Natural killer cell treated with Interleukin-12 subunit alpha and Interleukin-12 subunit beta and Interleukin-15 and Interleukin-18, amount 100 ng/mL, for 72 hours (primary cell): ENCODE measurements around the gene SFSWAP. TPM values are rescaled to one million over a fixed set of nuclear protein-coding genes. Genes with fewer than 3 reads are reported as not detected.
A peak's percentile ranks its signal among the peaks of the same experiment; 100 is the strongest.

Experiments used
- ATAC-seq, 2 donors: fragments of 150-1000 bp; cut with Tn5 transposase in 1 of 2; sonication (Bioruptor Pico), chemical (Tn5 transposase) in 1 of 2; 2 replicates each; pipeline ENCODE4 v1.10.0; 2021
- DNase-seq: peaks from one replicate; pipeline ENCODE4 v3.0.0; 2022; ENCODE audit warnings: low spot score
- H3K27ac Mint-ChIP-seq, 2 donors: 1 replicate in 1 of 2; 2 replicates in 1 of 2; pipeline ENCODE4 v1.8.0; 2022; ENCODE audit warnings: mixed read lengths in 2 of 2, mild to moderate bottlenecking in 1 of 2, moderate library complexity in 1 of 2
- H3K27me3 Mint-ChIP-seq, 2 donors: 1 replicate in 1 of 2; 2 replicates in 1 of 2; pipeline ENCODE4 v1.8.0; 2022; ENCODE audit warnings: mixed read lengths in 2 of 2
- H3K36me3 Mint-ChIP-seq: one replicate; pipeline ENCODE4 v1.8.0; 2022; ENCODE audit warnings: mixed read lengths
- H3K4me1 Mint-ChIP-seq, 2 donors: 1 replicate in 1 of 2; 2 replicates in 1 of 2; pipeline ENCODE4 v1.8.0; 2022; ENCODE audit warnings: low read depth in 2 of 2, mixed read lengths in 2 of 2, mild to moderate bottlenecking in 1 of 2
- H3K4me3 Mint-ChIP-seq: one replicate; pipeline ENCODE4 v1.8.0; 2022; ENCODE audit warnings: mixed read lengths
- H3K9me3 Mint-ChIP-seq: 2 replicates; pipeline ENCODE4 v1.8.0; 2022; ENCODE audit warnings: mixed read lengths
- total RNA-seq, 2 donors: library from RNA; stranded (reverse); gene quantifications; one replicate each; pipeline ENCODE4 v1.2.3, GENCODE V29; 2022

Gene SFSWAP
- total RNA-seq, 2 donors from 2014 or later: 64.9 to 91.6 TPM

DNA sequence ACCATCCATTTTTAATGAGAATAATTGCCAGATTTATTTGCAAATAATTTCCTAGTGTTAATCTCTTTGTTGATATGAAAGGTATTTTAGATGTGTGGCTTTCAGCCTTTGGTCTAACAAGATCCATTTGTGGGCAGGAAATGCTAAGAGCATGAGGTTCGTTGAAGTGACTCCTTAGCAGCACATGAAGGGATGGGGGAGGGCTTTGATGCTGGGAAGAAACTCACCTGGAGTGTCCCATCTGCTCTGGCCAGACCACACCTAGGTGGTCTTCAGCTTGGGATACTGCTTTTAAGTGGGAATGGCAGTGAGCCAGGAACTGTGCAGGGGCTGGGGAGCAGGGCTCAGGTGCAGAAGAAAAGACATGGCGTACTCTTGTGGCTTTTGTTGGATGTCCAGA, 13.6 kb downstream of the SFSWAP start:
- Mint-ChIP-seq H3K27me3 (no peaks in the 10 kb centered on the region), H3K27ac (no peak overlapping the region), H3K4me1 (peaks cover 11 to 15% of the 10 kb centered on the region in 2 donors), H3K36me3 (peaks cover 15% of the 10 kb centered on the region), H3K4me3 (no peak overlapping the region), H3K9me3 (no peaks in the 10 kb centered on the region)
- ATAC-seq (no peak), DNase-seq (no peak)

DNA sequence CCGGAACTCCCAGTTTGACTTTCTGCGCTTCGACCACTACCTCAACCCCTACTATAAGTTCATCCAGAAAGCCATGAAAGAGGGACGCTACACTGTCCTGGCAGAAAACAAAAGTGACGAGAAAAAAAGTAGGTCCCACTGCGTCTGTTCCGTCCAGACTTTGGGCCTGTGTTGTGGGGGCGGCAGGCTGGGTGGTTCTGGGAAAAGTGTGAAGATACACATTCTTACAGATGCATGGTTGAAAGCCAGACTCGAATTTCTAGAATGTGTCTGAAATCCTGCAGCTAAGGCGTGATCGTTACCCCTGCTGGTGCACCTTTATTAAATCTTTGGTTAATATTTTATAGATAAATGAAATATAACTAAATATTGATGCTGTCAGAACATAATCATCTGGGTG, 14.6 kb downstream of the SFSWAP start:
- ATAC-seq: no peak
- Mint-ChIP-seq H3K4me1 (peaks cover 11 to 15% of the 10 kb centered on the region in 2 donors), H3K4me3 (no peak overlapping the region), H3K27ac (no peak overlapping the region), H3K27me3 (no peaks in the 10 kb centered on the region), H3K36me3 (peaks cover 12% of the 10 kb centered on the region), H3K9me3 (no peaks in the 10 kb centered on the region)
- DNase-seq: no peak

DNA sequence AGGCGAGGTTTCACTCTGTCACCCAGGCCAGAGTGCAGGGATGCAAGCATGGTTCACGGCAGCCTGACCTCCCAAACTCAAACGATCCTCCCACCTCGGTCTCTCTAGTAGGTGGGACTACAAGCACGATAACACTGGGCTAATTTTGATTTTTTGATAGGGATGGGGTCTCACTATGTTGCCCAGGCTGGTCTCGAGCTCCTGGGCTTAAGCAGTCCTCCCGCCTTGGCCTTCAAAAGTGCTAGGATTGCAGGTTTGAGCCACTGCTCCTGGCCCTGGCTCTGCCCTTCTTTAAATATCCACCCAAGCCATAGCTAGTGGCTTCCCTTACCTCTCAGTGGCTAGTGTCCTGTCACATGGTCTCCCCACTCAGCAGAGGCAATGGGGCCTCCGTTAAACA, 17.8 kb downstream of the SFSWAP start:
- Mint-ChIP-seq H3K27me3 (no peaks in the 10 kb centered on the region), H3K9me3 (no peaks in the 10 kb centered on the region), H3K4me1 (peaks cover under 1 to 15% of the 10 kb centered on the region in 2 donors), H3K27ac (no peak overlapping the region), H3K36me3 (peaks cover 5% of the 10 kb centered on the region), H3K4me3 (no peak overlapping the region)
- ATAC-seq (no peak), DNase-seq (no peak)

DNA sequence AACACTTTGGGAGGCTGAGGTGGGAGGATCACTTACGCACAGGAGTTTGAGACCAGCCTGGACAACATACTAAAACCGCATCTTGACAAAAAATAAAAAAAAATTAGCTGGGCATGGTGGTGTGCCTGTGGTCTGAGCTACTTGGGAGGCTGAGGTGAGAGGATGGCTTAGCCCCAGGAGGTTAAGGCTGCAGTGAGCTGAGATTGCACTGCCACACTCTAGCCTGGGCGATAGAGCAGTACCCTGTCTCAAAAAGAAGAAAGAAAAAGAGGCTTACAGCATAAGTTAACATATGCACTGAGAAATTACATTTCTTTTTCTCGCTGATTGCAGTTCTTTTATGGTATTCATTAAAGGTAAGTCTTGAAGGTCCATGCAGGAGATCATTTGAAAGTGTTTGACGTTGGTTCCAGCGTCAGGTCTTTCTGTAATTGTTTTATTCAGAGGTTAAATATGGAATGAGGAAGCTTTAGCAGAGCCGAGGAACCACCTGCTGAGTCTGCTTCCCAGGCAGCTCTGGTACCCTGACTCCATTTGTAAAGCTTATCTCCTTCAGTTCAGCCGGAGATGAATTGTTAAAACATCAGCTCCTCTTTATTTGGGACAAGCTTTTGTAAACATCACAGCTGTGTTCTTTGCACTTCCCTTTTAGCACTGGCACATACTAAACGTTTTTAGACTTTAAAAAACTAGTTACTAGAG, 18.5 kb downstream of the SFSWAP start:
- no peak for ATAC-seq
- no peak for DNase-seq
- Mint-ChIP-seq H3K4me1 (peaks cover 0 to 14% of the 10 kb centered on the region in 2 donors), H3K9me3 (no peaks in the 10 kb centered on the region), H3K4me3 (no peak overlapping the region), H3K27me3 (no peaks in the 10 kb centered on the region), H3K27ac (no peak overlapping the region), H3K36me3 (peaks cover 5% of the 10 kb centered on the region)

GRCh38 chr12:131732996-131733615, 22.2 kb downstream of the SFSWAP start:
- Mint-ChIP-seq H3K4me1 (peaks cover 0 to 13% of the 10 kb centered on the region in 2 donors), H3K27me3 (no peaks in the 10 kb centered on the region), H3K36me3 (peaks cover 5% of the 10 kb centered on the region), H3K9me3 (no peaks in the 10 kb centered on the region), H3K27ac (no peak overlapping the region), H3K4me3 (no peak overlapping the region)
- ATAC-seq (no peak), DNase-seq (no peak)

DNA sequence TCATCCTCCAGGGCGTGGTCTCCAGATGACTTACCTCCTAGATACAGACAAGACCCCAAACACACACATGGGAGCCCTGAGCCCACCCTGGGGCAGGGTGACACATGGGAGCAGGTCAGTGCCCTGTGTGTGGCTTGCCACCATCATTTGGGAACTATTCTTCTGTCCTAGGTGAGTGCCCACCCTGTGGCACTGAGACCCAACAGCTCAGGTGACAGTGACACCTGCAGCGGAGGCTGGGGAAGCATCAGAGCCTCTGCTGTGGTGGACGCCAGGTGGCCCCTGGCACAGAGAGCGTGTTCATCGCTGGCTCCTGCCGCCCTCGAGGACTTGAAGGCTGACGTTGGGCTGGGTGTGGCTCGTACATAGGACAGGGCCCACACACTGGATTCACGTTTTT, 23.0 kb downstream of the SFSWAP start:
- DNase-seq (no peak), ATAC-seq (no peak)
- peaks cover 5% of the 10 kb centered on the region for H3K36me3 Mint-ChIP-seq
- peaks cover 0 to 13% of the 10 kb centered on the region in 2 donors for H3K4me1 Mint-ChIP-seq
- peak overlapping the region in 1 of 2 donors; percentile 10 for H3K27ac Mint-ChIP-seq
- H3K9me3 Mint-ChIP-seq: no peaks in the 10 kb centered on the region
- H3K4me3 Mint-ChIP-seq: no peak overlapping the region
- no peaks in the 10 kb centered on the region for H3K27me3 Mint-ChIP-seq

DNA sequence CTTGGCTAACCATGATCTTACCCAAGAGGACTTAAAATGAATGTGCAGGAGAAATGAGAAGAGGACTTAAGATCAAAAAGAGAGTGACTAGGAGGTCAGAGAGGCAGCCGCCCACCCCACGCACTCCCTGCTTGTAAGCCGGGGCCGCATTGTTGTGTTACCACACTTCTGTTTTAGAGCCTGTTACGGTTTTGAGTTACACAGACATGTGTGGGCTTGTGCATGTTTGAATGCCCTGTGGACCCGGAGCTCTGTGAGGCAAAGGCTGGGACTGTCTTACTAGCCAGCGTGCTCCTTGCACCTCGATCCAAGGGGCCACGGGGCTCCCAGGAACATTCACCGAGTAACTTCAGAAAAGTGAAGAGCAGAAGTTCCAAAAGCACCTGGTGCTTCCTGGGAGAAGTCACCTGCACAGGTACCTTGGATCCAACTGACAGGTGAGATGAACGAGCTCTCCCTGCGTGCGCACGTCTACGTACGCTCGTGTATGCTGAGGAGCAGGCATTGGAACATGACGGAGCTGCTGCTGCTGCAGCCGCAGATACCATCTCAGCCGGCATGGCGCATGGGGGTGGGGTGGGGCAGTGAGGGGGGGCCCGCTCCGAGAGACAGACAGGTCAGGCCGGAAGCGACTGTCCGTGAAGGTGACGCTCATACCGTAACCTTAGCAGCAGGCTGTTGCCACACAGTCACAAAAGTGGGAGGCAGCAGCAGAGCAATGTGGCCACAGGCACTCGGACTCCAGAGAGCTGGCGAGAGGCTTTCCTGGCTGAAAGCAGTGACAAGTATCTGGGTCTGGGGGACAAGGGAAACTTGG, 23.7 kb downstream of the SFSWAP start:
- peak in 1 of 2 donors; percentile 17 for ATAC-seq
- Mint-ChIP-seq H3K4me1 (peaks cover 0 to 13% of the 10 kb centered on the region in 2 donors), H3K27ac (peak overlapping the region in 1 of 2 donors; percentile 10), H3K9me3 (no peaks in the 10 kb centered on the region), H3K4me3 (no peak overlapping the region), H3K36me3 (peaks cover 5% of the 10 kb centered on the region), H3K27me3 (no peaks in the 10 kb centered on the region)
- no peak for DNase-seq

GRCh38 chr12:131735153-131735456, 24.2 kb downstream of the SFSWAP start:
- H3K4me1 Mint-ChIP-seq: peaks cover 0 to 13% of the 10 kb centered on the region in 2 donors
- ATAC-seq (no peak), DNase-seq (no peak)
- H3K9me3 Mint-ChIP-seq: no peaks in the 10 kb centered on the region
- H3K27me3 Mint-ChIP-seq: no peaks in the 10 kb centered on the region
- H3K4me3 Mint-ChIP-seq: no peak overlapping the region
- no peak overlapping the region for H3K27ac Mint-ChIP-seq
- peaks cover 6% of the 10 kb centered on the region for H3K36me3 Mint-ChIP-seq

DNA sequence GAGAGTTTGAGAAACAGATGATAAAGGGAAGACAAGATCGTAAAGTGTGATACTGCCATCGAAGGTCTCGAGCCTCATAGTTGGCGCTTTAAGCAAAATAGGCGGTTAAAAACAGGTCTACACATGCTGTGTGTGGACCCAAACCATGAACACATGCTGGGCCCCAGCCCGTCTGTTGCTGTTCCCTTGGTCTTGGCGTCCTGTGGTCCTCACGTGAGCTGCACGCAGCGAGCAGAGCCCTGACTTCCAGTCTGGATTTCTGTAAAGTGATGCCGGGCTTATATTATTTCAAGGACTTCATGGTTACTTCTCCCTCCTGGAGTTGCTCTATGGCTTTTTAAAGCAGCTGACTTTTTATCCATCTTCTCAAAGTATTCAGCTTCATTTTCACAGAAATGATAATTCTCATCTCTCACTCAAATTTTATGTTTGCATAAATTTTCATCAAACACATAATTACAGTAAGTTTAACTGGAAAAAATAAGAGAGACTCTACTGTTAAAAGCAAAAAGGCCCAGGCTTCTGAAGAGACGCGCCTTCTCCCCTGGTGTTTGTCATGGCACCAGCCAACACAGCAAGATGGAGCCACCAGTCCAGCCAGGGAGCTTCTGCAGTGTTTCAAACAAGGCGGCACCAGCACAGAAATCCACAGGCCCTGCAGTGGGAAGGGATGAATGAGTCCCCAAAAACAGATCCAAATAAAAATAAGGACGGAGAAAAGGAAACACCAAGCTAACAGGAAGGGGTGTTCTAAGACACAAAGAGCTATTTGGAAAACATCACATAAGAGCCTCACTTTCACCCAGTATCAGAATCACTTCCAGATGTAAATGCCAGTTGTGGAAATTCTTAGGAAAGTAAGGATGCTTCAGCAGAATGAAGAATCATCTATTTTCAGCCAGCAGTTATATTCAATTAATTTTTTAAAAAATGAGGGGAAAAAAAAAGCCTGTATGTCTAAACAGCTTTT, 24.9 kb downstream of the SFSWAP start:
- ATAC-seq (no peak), DNase-seq (no peak)
- Mint-ChIP-seq H3K36me3 (peaks cover 10% of the 10 kb centered on the region), H3K4me3 (no peak overlapping the region), H3K4me1 (peaks cover 0 to 13% of the 10 kb centered on the region in 2 donors), H3K27ac (peak overlapping the region in 1 of 2 donors; percentile 50), H3K27me3 (no peaks in the 10 kb centered on the region), H3K9me3 (no peaks in the 10 kb centered on the region)

- Mint-ChIP-seq H3K27me3 (no peaks in the 10 kb centered on the region), H3K9me3 (no peaks in the 10 kb centered on the region), H3K4me3 (no peak overlapping the region), H3K4me1 (peaks cover 0 to 9% of the 10 kb centered on the region in 2 donors), H3K27ac (no peak overlapping the region), H3K36me3 (peaks cover 11% of the 10 kb centered on the region)
- DNase-seq: no peak
- no peak for ATAC-seq
Observed at GRCh38 chr12:131736446-131737149, 25.7 kb downstream of the SFSWAP start.

GRCh38 chr12:131737150-131737827, 26.4 kb downstream of the SFSWAP start:
- ATAC-seq (no peak), DNase-seq (no peak)
- H3K27ac Mint-ChIP-seq: no peak overlapping the region
- H3K4me3 Mint-ChIP-seq: no peak overlapping the region
- H3K27me3 Mint-ChIP-seq: no peaks in the 10 kb centered on the region
- peaks cover 0 to 9% of the 10 kb centered on the region in 2 donors for H3K4me1 Mint-ChIP-seq
- H3K36me3 Mint-ChIP-seq: peaks cover 16% of the 10 kb centered on the region
- no peaks in the 10 kb centered on the region for H3K9me3 Mint-ChIP-seq

GRCh38 chr12:131738196-131738595, 27.3 kb downstream of the SFSWAP start:
- H3K36me3 Mint-ChIP-seq: peaks cover 20% of the 10 kb centered on the region
- peaks cover 0 to 5% of the 10 kb centered on the region in 2 donors for H3K4me1 Mint-ChIP-seq
- ATAC-seq (no peak), DNase-seq (no peak)
- no peak overlapping the region for H3K4me3 Mint-ChIP-seq
- no peaks in the 10 kb centered on the region for H3K9me3 Mint-ChIP-seq
- no peaks in the 10 kb centered on the region for H3K27me3 Mint-ChIP-seq
- peak overlapping the region in 1 of 2 donors; percentile 58 for H3K27ac Mint-ChIP-seq
